ENCODE measurements around the gene GABBR2.

- TF ChIP-seq CTCF (IDR thresholded peaks at IDR 0.05) (no peak), POLR2A (IDR thresholded peaks at IDR 0.05) (no peak)
Observed at GRCh38 chr9:98568234-98568908, 140.4 kb downstream of the GABBR2 start.

All from adrenal gland (tissue), 5 donors.